Measurements from ENCODE around the gene CKMT2. TPM values are rescaled to one million over a fixed set of nuclear protein-coding genes. Genes with fewer than 3 reads are reported as not detected.

Gene CKMT2
- total and polyA plus RNA-seq, 2 donors (not counting 1 experiment from before 2014, with no cell fraction given) = 1.9 to 19.3 TPM

DNA sequence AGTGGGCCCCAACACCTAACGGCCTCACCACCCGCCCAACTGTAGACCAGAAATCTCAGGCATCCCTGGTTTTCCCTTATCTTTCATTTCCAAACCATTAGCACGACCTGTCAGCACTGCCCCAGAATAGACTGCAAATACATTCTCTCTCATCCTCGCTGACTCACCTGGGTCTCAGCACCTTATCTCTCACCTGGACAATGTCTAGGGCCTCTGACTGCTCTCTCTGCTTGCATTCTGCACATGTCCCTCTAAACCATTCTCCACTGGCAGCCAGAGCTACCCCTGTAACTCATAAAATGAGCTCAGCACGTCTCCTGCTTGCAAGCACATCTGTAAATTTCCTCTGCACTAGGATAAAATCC lies 12.7 kb downstream of the CKMT2 start:
- H2AFZ ChIP-seq (ENCODE audit: low read length) = no peak overlapping the region

DNA sequence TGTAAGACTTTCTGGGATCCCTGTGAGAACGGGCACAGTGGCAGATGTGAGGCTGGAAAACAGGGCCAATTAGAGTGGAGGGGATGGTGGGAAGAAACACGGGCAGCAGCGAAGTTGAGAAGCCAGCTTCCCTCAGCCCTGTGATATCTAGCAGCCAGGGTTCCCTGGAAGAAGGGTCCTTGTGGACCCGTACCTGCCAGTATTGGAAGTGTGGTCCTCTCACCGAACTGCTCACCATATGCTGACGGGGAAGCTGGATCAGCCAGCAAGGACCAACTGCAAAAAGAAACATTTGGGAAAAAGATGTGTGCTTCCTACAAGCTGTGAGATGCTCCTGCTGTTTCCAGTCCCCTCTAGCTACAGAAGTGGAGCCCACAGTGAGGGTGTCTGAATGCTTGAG lies 13.6 kb downstream of the CKMT2 start:
- no peak for DNase-seq (ENCODE audit: low read depth in 2 of 2)
- no peaks in the 10 kb centered on the region for H4K20me1 ChIP-seq (ENCODE audit: control insufficient read depth, extremely low read depth, insufficient read depth, low read length)
- H3K9me3 ChIP-seq (ENCODE audit: control insufficient read depth, insufficient read depth, low read depth, low read length) = no peaks in the 10 kb centered on the region
- no peaks in the 10 kb centered on the region for H3K4me1 ChIP-seq (ENCODE audit: control insufficient read depth, extremely low read depth, insufficient read depth, low read length)
- no peak overlapping the region for H2AFZ ChIP-seq (ENCODE audit: low read length)
- no peak overlapping the region for H3K4me2 ChIP-seq (ENCODE audit: extremely low read depth, insufficient read depth, low read length)
- no peaks in the 10 kb centered on the region for H3K36me3 ChIP-seq (ENCODE audit: control insufficient read depth, insufficient read depth, low read length)
- no peak overlapping the region for H3K4me3 ChIP-seq (replicated peaks in 1 of 4; ENCODE audit: control extremely low read depth in 1 of 4, insufficient read depth in 1 of 4, low read depth in 3 of 4, low read length in 4 of 4)
- TF ChIP-seq EZH2 (IDR thresholded peaks at IDR 0.05; ENCODE audit: low read length, missing control alignments) = no peak
- TF ChIP-seq, protein P1, sequence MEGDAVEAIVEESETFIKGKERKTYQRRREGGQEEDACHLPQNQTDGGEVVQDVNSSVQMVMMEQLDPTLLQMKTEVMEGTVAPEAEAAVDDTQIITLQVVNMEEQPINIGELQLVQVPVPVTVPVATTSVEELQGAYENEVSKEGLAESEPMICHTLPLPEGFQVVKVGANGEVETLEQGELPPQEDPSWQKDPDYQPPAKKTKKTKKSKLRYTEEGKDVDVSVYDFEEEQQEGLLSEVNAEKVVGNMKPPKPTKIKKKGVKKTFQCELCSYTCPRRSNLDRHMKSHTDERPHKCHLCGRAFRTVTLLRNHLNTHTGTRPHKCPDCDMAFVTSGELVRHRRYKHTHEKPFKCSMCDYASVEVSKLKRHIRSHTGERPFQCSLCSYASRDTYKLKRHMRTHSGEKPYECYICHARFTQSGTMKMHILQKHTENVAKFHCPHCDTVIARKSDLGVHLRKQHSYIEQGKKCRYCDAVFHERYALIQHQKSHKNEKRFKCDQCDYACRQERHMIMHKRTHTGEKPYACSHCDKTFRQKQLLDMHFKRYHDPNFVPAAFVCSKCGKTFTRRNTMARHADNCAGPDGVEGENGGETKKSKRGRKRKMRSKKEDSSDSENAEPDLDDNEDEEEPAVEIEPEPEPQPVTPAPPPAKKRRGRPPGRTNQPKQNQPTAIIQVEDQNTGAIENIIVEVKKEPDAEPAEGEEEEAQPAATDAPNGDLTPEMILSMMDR (conservative IDR thresholded peaks at IDR 0.05 in 1 of 2, IDR thresholded peaks at IDR 0.05 in 1 of 2; ENCODE audit: low read depth in 1 of 2, low read length in 2 of 2) = no peak
- no peaks in the 10 kb centered on the region for H3K27me3 ChIP-seq (ENCODE audit: control insufficient read depth, insufficient read depth, low read length)
- no peak overlapping the region for H3K27ac ChIP-seq (ENCODE audit: insufficient read depth, low read length)
- H3K79me2 ChIP-seq (ENCODE audit: control insufficient read depth, insufficient read depth, low read length) = no peaks in the 10 kb centered on the region
- no peak overlapping the region for H3K9ac ChIP-seq (ENCODE audit: insufficient read depth, low read length)

More for the DNA sequence above, 12.7 kb downstream of the CKMT2 start:
- no peaks in the 10 kb centered on the region for H3K36me3 ChIP-seq (ENCODE audit: control insufficient read depth, insufficient read depth, low read length)
- no peak overlapping the region for H3K4me3 ChIP-seq (replicated peaks in 1 of 4; ENCODE audit: control extremely low read depth in 1 of 4, insufficient read depth in 1 of 4, low read depth in 3 of 4, low read length in 4 of 4)
- no peak overlapping the region for H3K4me2 ChIP-seq (ENCODE audit: extremely low read depth, insufficient read depth, low read length)
- no peak for TF ChIP-seq EZH2 (IDR thresholded peaks at IDR 0.05; ENCODE audit: low read length, missing control alignments)
- TF ChIP-seq, protein P1 (conservative IDR thresholded peaks at IDR 0.05 in 1 of 2, IDR thresholded peaks at IDR 0.05 in 1 of 2; ENCODE audit: low read depth in 1 of 2, low read length in 2 of 2) = no peak
- H3K27me3 ChIP-seq (ENCODE audit: control insufficient read depth, insufficient read depth, low read length) = no peaks in the 10 kb centered on the region
- no peak for DNase-seq (ENCODE audit: low read depth in 2 of 2)
- H3K4me1 ChIP-seq (ENCODE audit: control insufficient read depth, extremely low read depth, insufficient read depth, low read length) = no peaks in the 10 kb centered on the region
- H4K20me1 ChIP-seq (ENCODE audit: control insufficient read depth, extremely low read depth, insufficient read depth, low read length) = no peaks in the 10 kb centered on the region
- H3K9me3 ChIP-seq (ENCODE audit: control insufficient read depth, insufficient read depth, low read depth, low read length) = no peaks in the 10 kb centered on the region
- no peaks in the 10 kb centered on the region for H3K79me2 ChIP-seq (ENCODE audit: control insufficient read depth, insufficient read depth, low read length)
- H3K9ac ChIP-seq (ENCODE audit: insufficient read depth, low read length) = no peak overlapping the region
- H3K27ac ChIP-seq (ENCODE audit: insufficient read depth, low read length) = no peak overlapping the region

DNA sequence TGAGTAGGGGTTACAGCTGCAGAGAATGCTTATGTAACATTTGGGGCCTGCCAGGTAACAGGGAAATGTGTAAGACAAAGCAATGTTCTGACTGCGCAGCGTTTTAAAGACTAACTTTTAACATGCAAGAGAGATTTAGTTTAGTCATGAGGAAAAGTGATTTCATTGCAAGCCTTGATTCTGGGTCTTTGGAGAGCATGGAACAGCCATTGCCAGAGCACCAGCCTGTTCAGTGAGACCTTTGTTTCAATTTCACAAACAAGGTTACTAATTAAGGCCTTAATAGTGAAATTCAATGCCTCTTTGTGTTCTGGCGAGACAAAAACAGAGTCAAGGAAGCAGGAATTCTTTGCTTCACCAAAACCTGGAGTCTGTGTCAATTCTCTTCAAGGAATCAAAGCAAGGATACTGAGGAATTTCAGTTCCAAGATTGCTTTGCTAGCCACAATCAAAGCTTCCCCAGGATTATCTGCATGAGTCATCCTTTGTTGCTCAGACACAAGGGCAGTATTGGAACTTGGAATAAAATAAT lies 14.4 kb downstream of the CKMT2 start:
- Histone ChIP-seq H3K79me2 (ENCODE audit: control insufficient read depth, insufficient read depth, low read length) (no peaks in the 10 kb centered on the region), H4K20me1 (ENCODE audit: control insufficient read depth, extremely low read depth, insufficient read depth, low read length) (no peaks in the 10 kb centered on the region), H3K9me3 (ENCODE audit: control insufficient read depth, insufficient read depth, low read depth, low read length) (no peaks in the 10 kb centered on the region), H3K36me3 (ENCODE audit: control insufficient read depth, insufficient read depth, low read length) (no peaks in the 10 kb centered on the region), H3K4me2 (ENCODE audit: extremely low read depth, insufficient read depth, low read length) (no peak overlapping the region), H3K4me3 (replicated peaks in 1 of 4; ENCODE audit: control extremely low read depth in 1 of 4, insufficient read depth in 1 of 4, low read depth in 3 of 4, low read length in 4 of 4) (no peak overlapping the region), H3K27ac (ENCODE audit: insufficient read depth, low read length) (no peak overlapping the region), H3K4me1 (ENCODE audit: control insufficient read depth, extremely low read depth, insufficient read depth, low read length) (no peaks in the 10 kb centered on the region), H3K27me3 (ENCODE audit: control insufficient read depth, insufficient read depth, low read length) (no peaks in the 10 kb centered on the region), H3K9ac (ENCODE audit: insufficient read depth, low read length) (no peak overlapping the region), H2AFZ (ENCODE audit: low read length) (no peak overlapping the region)
- TF ChIP-seq, protein P1 (conservative IDR thresholded peaks at IDR 0.05 in 1 of 2, IDR thresholded peaks at IDR 0.05 in 1 of 2; ENCODE audit: low read depth in 1 of 2, low read length in 2 of 2) = no peak
- no peak for TF ChIP-seq EZH2 (IDR thresholded peaks at IDR 0.05; ENCODE audit: low read length, missing control alignments)
- peak; percentile 25 to 84 for DNase-seq (ENCODE audit: low read depth in 2 of 2)

Measured in fibroblast of lung (primary cell).